Endothelial cell of umbilical vein (primary cell): ENCODE results near the gene SLC10A7. TPM values are rescaled to one million over a fixed set of nuclear protein-coding genes. Genes with fewer than 3 reads are reported as not detected.

Source experiments
- BruUV-seq: library from RNA; stranded (reverse); fragments of 400-500 nt; replicated peaks from 2 replicates; lab custom pipeline; 2021; lab: Mats Ljungman, UMichigan
- CTCF ChIA-PET: fragments of 300-600, 350-600 bp; sonication (Branson Sonifier 250); formaldehyde crosslinking; loops from one replicate; lab custom pipeline; 2021; ENCODE audit warnings: antibody characterized with exemption, inconsistent platforms; lab: Charles Lee
- POLR2A ChIA-PET: fragments of 300-600, 350-600 bp; sonication (Branson Sonifier 250); formaldehyde crosslinking; loops from one replicate; lab custom pipeline; 2021; ENCODE audit warnings: antibody characterized with exemption, inconsistent platforms; lab: Charles Lee
- DNase-seq: peaks from one replicate; pipeline ENCODE4 v3.0.0-alpha.2; 2011; ENCODE audit warnings: low read depth, low spot score
- FAIRE-seq: peaks from 2 replicates; lab custom pipeline; 2011; peaks lifted over from hg19 to GRCh38; lab: Jason Lieb, UNC
- H2AFZ ChIP-seq: 2 replicates; pipeline ENCODE4 v1.6.0; 2012; ENCODE audit warnings: low read depth, low read length, control low read depth, inconsistent platforms
- H3K27ac ChIP-seq: 2 replicates; pipeline ENCODE4 v1.5.1; 2011; ENCODE audit warnings: low read depth, mild to moderate bottlenecking, control low read depth, low read length, moderate library complexity; ENCODE audit not compliant: insufficient read depth
- H3K27me3 ChIP-seq, 2 experiments: 2 replicates each; pipeline versions ENCODE4 v1.6.0 to v1.6.1; 2011; ENCODE audit warnings: low read length in 2 of 2, mixed read lengths in 1 of 2; ENCODE audit not compliant: control insufficient read depth in 2 of 2, insufficient read depth in 2 of 2
- H3K36me3 ChIP-seq, 2 experiments: 2 replicates in 1 of 2; 3 replicates in 1 of 2; pipeline ENCODE4 v1.5.1; 2011; ENCODE audit warnings: low read length in 2 of 2, mild to moderate bottlenecking in 1 of 2, moderate library complexity in 1 of 2; ENCODE audit not compliant: control insufficient read depth in 2 of 2, insufficient read depth in 2 of 2; ENCODE audit errors: extremely low read depth in 1 of 2
- H3K4me1 ChIP-seq: 3 replicates; pipeline ENCODE4 v1.5.1; 2011; ENCODE audit warnings: mild to moderate bottlenecking, low read length; ENCODE audit not compliant: control insufficient read depth, insufficient read depth; ENCODE audit errors: extremely low read depth
- H3K4me2 ChIP-seq: 2 replicates; pipeline ENCODE4 v1.6.1; 2011; ENCODE audit warnings: low read length, control low read depth, mixed read lengths; ENCODE audit not compliant: insufficient read depth
- H3K4me3 ChIP-seq, 3 experiments: fragments of 200-600 bp in 1 of 3; sonication (generic), shearing (Covaris generic) in 1 of 3; replicated peaks in 1 of 3; 2 replicates each; pipeline ENCODE4 v1.5.1; 2011 to 2016; ENCODE audit warnings: control low read depth in 3 of 3, low read length in 3 of 3, mild to moderate bottlenecking in 2 of 3, inconsistent platforms in 1 of 3, low read depth in 1 of 3, moderate library complexity in 1 of 3; ENCODE audit not compliant: insufficient read depth in 1 of 3
- H3K79me2 ChIP-seq: 2 replicates; pipeline ENCODE4 v1.6.0; 2012; ENCODE audit warnings: low read length, inconsistent platforms; ENCODE audit not compliant: control insufficient read depth, insufficient read depth
- H3K9ac ChIP-seq: replicated peaks from 2 replicates; pipeline ENCODE3; 2011; ENCODE audit warnings: low read length, control low read depth; ENCODE audit not compliant: insufficient read depth; ENCODE audit errors: extremely low read depth
- H3K9me1 ChIP-seq: replicated peaks from 3 replicates; pipeline ENCODE4 v1.6.0; 2011; ENCODE audit warnings: mild to moderate bottlenecking, low read length; ENCODE audit not compliant: control insufficient read depth, insufficient read depth; ENCODE audit errors: extremely low read depth
- H3K9me3 ChIP-seq: replicated peaks from 2 replicates; pipeline ENCODE4 v1.5.1; 2012; ENCODE audit warnings: low read length, inconsistent platforms; ENCODE audit not compliant: control insufficient read depth, insufficient read depth
- H4K20me1 ChIP-seq: replicated peaks from 2 replicates; pipeline ENCODE3; 2011; ENCODE audit warnings: mild to moderate bottlenecking, low read length; ENCODE audit not compliant: control insufficient read depth, insufficient read depth; ENCODE audit errors: extremely low read depth
- EZH2 ChIP-seq: IDR thresholded peaks from 2 replicates; pipeline ENCODE4 v1.6.1; 2012; ENCODE audit warnings: borderline replicate concordance, low read depth, mild to moderate bottlenecking, moderate library complexity, low read length, inconsistent platforms; ENCODE audit not compliant: severe bottlenecking
- FOS ChIP-seq: IDR thresholded peaks from 2 replicates; pipeline ENCODE4 v1.6.1; 2011; ENCODE audit warnings: mild to moderate bottlenecking, low read length, moderate library complexity, borderline replicate concordance; ENCODE audit not compliant: insufficient read depth
- GATA2 ChIP-seq: IDR thresholded peaks from 2 replicates; pipeline ENCODE4 v1.7.0; 2011; ENCODE audit warnings: low read depth, mild to moderate bottlenecking, moderate library complexity, mixed read lengths, low read length; ENCODE audit not compliant: insufficient read length, insufficient read depth
- JUN ChIP-seq: IDR thresholded peaks from 2 replicates; pipeline ENCODE4 v1.6.1; 2011; ENCODE audit warnings: borderline replicate concordance, low read depth; ENCODE audit not compliant: insufficient read length, insufficient read depth
- MAX ChIP-seq: IDR thresholded peaks from 2 replicates; pipeline ENCODE4 v1.6.1; 2011; ENCODE audit not compliant: insufficient read depth, insufficient read length
- MYC ChIP-seq: IDR thresholded peaks from one replicate; pipeline ENCODE4 v1.6.1; 2011; ENCODE audit warnings: mild to moderate bottlenecking, low read depth, low read length
- POLR2A ChIP-seq: IDR thresholded peaks from 2 replicates; pipeline ENCODE4 v1.6.1; 2012; ENCODE audit warnings: low read depth, mild to moderate bottlenecking, control low read depth, low read length
- POLR2AphosphoS5 ChIP-seq: IDR thresholded peaks from 2 replicates; pipeline ENCODE4 v1.6.1; 2012; ENCODE audit warnings: low read depth, mild to moderate bottlenecking, control low read depth, low read length, moderate library complexity; ENCODE audit not compliant: insufficient read depth
- dilution Hi-C: fragments of 300-500 bp; cut with MboI; formaldehyde crosslinking; loops from one replicate; pipeline ENCODE4 v1.15.0; 2019; ENCODE audit warnings: low sequenced_read_pairs; ENCODE audit not compliant: extremely low pct_ligation_motif_present
- intact Hi-C: fragments of 100-400 bp; cut with micrococcal nuclease; formaldehyde crosslinking; loops from one replicate; pipeline ENCODE4 v1.10.0; 2022
- polyA plus RNA-seq, 4 experiments: library from polyadenylated mRNA; depleted of rRNA in 3 of 4; stranded (reverse) in 3 of 4; unstranded in 1 of 4; fragments of >200 nt; gene quantifications; 2 replicates each; pipeline versions ENCODE4 v1.2.1 to v1.2.3, GENCODE V29; 2011 to 2012; ENCODE audit warnings: missing spikeins in 1 of 4
- total RNA-seq: library from RNA; stranded (reverse); gene quantifications from 2 replicates; pipeline ENCODE4 v1.2.3, GENCODE V29; 2021
- TF ChIP-seq, protein P1 (sequence below), 2 donors: IDR thresholded peaks; 1 replicate in 1 of 2; 2 replicates in 1 of 2; pipeline ENCODE4 v1.5.1; 2011; ENCODE audit warnings: low read length in 2 of 2, mild to moderate bottlenecking in 2 of 2, moderate library complexity in 2 of 2, control low read depth in 1 of 2, inconsistent platforms in 1 of 2, low read depth in 1 of 2; ENCODE audit not compliant: insufficient read depth in 1 of 2; ENCODE audit errors: extremely low read depth in 1 of 2

Gene SLC10A7
- total and polyA plus RNA-seq, 2 donors (not counting 3 experiments of a cell fraction or from before 2014, with no cell fraction given) = 13.6 to 20.4 TPM

DNA sequence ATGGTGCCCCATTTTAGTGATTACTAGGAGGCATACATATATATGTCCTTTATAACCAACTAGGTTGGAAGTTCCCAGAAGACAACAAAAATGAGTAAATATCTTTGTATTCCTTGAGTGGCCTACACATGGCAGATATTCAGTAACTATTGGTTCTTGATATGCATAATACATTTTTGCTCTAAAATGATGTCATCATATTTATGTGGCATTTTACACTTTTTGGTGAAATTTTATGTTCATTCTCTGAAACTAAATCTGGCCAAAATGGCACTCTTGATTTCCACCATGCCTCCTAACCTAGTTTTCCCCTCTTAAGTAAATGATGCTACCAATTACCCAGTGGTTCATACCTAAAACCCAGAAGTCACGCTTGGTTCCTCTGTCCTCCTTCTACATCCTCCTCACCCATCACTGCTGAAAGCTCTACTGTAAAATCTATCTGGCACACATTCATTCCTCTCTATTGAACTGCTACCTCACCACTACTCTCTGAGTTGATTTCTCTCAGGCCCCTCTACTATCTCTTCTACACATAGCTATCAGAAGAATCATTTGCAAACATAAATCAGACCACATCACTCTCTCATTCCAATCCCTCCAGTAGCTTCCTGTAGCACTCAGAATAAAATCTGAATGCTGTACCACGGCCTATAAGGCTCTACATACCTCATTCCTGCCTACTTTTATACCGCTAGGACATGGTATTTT lies 13.4 kb downstream of the SLC10A7 start:
- no peak overlapping the region for H3K4me2 ChIP-seq
- no peak overlapping the region for H3K27ac ChIP-seq
- no peaks in the 10 kb centered on the region for H3K79me2 ChIP-seq
- H4K20me1 ChIP-seq = no peaks in the 10 kb centered on the region
- TF ChIP-seq JUN (peak; percentile 2), MYC (no peak)
- H2AFZ ChIP-seq = no peak overlapping the region
- no peaks in the 10 kb centered on the region for H3K27me3 ChIP-seq
- H3K4me1 ChIP-seq = no peaks in the 10 kb centered on the region
- H3K4me3 ChIP-seq = no peak overlapping the region
- ChIA-PET CTCF (no interaction called here), POLR2A (no interaction called here)
- intact Hi-C loops (no loop called here), dilution Hi-C loops (no loop called here)
- BruUV-seq = no TSS peak
- no peak for DNase-seq
- no peaks in the 10 kb centered on the region for H3K36me3 ChIP-seq
- no peaks in the 10 kb centered on the region for H3K9me1 ChIP-seq
- FAIRE-seq = no peak
- no peak overlapping the region for H3K9ac ChIP-seq
- no peaks in the 10 kb centered on the region for H3K9me3 ChIP-seq

- no peak overlapping the region for H3K4me2 ChIP-seq
- H3K9me1 ChIP-seq = no peaks in the 10 kb centered on the region
- no peak overlapping the region for H2AFZ ChIP-seq
- H3K9ac ChIP-seq = no peak overlapping the region
- H3K4me3 ChIP-seq = no peak overlapping the region
- intact Hi-C loops = no loop called here
- no peaks in the 10 kb centered on the region for H4K20me1 ChIP-seq
- no peak for DNase-seq
- H3K27me3 ChIP-seq = no peaks in the 10 kb centered on the region
- dilution Hi-C loops = no loop called here
- no TSS peak for BruUV-seq
- H3K27ac ChIP-seq = no peak overlapping the region
- TF ChIP-seq EZH2 (no peak), MAX (no peak), POLR2A (no peak), POLR2AphosphoS5 (no peak), FOS (no peak), JUN (no peak), MYC (no peak), GATA2 (no peak)
- TF ChIP-seq, protein P1, sequence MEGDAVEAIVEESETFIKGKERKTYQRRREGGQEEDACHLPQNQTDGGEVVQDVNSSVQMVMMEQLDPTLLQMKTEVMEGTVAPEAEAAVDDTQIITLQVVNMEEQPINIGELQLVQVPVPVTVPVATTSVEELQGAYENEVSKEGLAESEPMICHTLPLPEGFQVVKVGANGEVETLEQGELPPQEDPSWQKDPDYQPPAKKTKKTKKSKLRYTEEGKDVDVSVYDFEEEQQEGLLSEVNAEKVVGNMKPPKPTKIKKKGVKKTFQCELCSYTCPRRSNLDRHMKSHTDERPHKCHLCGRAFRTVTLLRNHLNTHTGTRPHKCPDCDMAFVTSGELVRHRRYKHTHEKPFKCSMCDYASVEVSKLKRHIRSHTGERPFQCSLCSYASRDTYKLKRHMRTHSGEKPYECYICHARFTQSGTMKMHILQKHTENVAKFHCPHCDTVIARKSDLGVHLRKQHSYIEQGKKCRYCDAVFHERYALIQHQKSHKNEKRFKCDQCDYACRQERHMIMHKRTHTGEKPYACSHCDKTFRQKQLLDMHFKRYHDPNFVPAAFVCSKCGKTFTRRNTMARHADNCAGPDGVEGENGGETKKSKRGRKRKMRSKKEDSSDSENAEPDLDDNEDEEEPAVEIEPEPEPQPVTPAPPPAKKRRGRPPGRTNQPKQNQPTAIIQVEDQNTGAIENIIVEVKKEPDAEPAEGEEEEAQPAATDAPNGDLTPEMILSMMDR (IDR thresholded peaks at IDR 0.05; ENCODE audit: extremely low read depth in 1 of 2, insufficient read depth in 1 of 2, low read depth in 1 of 2, low read length in 2 of 2) = no peak
- no peak for FAIRE-seq
- no peaks in the 10 kb centered on the region for H3K9me3 ChIP-seq
- CTCF ChIA-PET = no interaction called here
- H3K79me2 ChIP-seq = no peaks in the 10 kb centered on the region
- POLR2A ChIA-PET = no interaction called here
- H3K4me1 ChIP-seq = no peaks in the 10 kb centered on the region
- H3K36me3 ChIP-seq = no peaks in the 10 kb centered on the region
Measured at GRCh38 chr4:146507632-146508031, 14.1 kb downstream of the SLC10A7 start.
